GM12892 (cell line): Measurements from ENCODE around the gene C1orf198.

Experiments used
- POLR2A ChIP-seq: IDR thresholded peaks from 2 replicates; pipeline ENCODE4 v1.6.1; 2011; ENCODE audit warnings: low read depth, low read length, control low read depth
- POLR2AphosphoS5 ChIP-seq: IDR thresholded peaks from 2 replicates; pipeline ENCODE4 v1.6.1; 2011; ENCODE audit warnings: low read depth, low read length, control low read depth
- TAF1 ChIP-seq: IDR thresholded peaks from 2 replicates; pipeline ENCODE4 v1.6.1; 2011; ENCODE audit warnings: low read depth, mild to moderate bottlenecking, control low read depth, low read length, borderline replicate concordance

DNA sequence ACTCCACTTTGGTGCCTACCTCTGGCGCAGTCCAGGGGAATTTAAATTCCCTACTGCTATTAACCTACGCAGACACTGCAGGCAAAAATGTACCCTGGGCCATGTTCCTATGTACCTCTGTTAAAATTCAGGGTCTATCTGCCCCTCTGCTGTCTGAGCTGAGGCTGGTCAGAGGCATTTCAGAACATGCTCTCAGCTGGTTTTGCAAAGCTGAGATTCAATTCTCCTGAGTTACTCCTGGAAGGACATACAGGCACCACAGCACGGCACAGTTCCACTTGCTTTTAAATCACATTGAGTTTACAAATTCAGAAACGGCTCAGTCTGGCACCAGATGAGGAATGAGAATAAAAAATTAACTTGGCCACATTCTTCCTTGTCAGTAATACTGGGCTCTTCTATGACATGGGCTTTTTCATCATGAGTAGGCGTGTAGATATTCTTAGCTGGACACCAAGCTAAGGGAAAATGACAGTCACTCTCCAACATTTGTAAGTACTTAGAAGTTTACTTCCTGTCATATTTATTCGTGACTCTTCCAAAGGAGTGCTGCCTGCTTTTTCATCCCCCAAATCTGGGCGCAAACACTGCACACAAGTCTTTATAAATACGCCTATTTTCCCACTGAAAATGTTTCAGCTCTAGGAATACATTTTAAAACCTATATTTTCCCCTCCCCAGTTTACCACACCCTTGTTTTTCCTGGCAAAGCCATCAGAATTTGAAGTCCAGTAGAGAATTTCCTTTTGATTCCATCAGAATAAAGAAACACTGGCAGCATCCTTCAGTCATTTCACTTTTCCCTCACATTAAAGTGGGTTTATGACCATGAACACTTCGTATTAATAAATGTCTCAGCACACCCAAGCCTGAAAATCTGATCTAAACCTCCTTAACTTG, 1.9 kb downstream of the C1orf198 start:
- TF ChIP-seq POLR2A (no peak), TAF1 (no peak), POLR2AphosphoS5 (no peak)
